Left kidney (tissue), 2 donors: Measurements from ENCODE around the gene TAAR6. TPM values are rescaled to one million over a fixed set of nuclear protein-coding genes. Genes with fewer than 3 reads are reported as not detected.
"Not testable (repeated sequence)": the region's sequence is repeated elsewhere in the genome, so short reads cannot be mapped to it uniquely, and the experiment has no call there.

Experiments
- DNase-seq: peaks from one replicate; pipeline ENCODE4 v3.0.0-alpha.2; 2013
- polyA plus RNA-seq: library from polyadenylated mRNA; unstranded; fragments of 120-200 nt; gene quantifications from one replicate; pipeline ENCODE4 v1.2.1, GENCODE V29; 2013; ENCODE audit not compliant: insufficient read length

Gene TAAR6
- polyA plus RNA-seq, 1 donor = 0.18 TPM

DNA sequence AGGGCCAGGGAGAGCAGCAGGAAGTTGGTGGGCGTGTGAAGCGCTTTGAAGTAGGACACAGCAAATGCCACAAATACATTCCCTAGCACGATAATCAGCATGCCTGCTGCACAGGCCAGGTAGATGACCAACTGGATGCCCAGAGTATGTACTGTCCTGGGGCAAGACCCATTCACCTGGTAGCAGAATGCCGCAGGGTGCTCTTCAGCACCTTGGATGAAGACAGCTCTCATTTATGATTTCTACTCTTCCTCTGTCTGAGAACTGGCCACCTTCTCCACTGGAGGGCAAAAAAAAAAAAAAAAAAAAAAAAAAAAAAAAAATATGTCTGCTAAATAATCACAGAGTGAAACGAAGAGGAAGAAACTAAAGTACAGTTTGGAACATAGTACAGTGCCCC, 19.3 kb downstream of the TAAR6 start, which contains the start of gene TAAR5:
Gene TAAR5 (minus strand): TSS at position 288 of the 400 bp plus-strand sequence. CDS start 55 bp downstream, at position 233.
- no peak for DNase-seq

DNA sequence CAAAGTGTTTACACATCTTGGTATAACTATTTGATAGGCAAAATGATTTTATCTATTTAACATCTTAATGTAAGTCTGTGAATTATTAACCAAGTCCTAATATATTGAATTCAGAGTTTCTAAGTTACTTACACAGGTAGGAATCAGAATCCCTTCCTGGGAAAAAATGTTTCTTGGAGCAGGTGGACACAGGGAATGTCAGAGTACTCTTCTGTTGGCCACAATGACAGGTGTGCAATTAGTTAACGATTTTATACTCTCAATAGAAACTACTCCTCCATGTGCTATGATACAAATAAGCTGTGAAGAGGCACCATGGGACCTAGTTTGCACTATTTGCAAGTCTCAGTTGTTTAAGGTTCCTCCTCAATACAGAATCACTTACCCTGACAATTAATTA, 20.2 kb downstream of the TAAR6 start:
- DNase-seq = no peak

DNA sequence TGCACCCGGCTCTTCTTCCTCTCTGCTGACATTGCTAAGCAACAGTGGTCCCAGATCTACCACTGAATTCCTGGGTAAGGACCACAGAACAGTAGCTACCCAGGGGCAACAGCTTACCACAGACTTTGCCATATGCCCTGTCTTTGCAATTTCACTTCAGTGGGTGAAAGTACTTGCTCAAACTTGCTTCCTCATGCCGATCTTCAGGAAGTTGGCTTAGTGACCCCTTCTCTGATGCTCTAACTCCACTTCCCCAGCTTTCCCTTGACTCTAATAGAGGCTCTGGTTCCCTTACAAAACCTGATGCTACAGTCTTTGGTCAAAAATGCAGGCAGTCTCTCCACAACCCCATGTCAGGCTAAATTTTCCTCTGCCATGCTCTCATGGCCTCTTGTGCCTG, 22.7 kb downstream of the TAAR6 start:
- no peak for DNase-seq

DNA sequence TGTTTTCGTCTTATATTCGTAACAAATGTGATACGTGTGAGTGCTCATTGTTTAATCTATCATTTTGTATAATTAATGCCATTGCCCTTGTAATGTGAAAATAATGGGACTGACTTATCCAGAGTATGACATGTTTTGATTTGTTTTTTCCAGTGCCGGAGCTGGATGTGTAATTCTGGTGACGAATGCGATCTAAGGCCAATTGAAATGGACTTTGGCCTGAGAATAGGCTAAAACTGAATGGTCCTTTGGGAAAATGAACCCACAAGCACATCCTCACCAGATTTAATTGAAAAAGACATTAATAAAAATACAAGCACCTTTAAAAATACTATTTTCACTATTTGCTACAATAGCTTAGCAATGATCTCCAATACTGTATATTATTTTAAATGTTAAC, 26.1 kb downstream of the TAAR6 start:
- no peak for DNase-seq

DNA sequence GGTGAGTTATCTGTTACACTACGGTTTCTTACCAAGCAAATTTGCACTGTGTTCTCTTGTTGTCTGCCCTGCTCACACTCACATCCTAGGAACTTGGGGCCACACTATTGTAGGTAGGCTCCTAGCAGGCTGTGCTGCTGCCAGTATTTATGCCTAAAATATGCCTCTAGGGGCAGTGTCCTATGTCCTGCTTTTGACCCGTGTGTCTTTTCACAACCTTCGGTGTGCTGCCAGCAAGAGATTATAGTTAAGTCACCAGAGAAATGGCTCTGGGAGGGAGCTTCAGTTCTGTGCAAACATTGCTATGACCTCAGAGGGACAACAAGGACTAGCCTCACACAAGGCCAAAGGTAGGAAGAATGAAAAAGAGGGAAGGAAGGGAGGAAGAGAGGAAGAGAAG, 28.4 kb downstream of the TAAR6 start:
- DNase-seq = no peak

DNA sequence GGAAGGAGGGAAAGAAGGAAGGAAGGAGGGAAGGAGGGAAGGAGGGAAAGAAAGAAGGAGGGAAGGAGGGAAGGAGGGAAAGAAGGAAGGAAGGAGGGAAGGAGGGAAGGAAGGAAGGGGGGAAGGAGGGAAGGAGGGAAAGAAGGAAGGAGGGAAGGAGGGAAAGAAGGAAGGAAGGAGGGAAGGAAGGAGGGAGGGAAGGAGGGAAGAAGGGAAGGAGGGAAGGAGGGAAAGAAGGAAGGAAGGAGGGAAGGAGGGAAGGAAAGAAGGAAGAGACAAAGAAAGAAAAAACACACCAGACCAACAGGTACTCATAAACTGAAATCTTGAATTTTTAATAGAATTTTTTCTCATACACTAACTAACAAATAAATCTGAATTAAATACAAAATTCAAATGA, 30.8 kb downstream of the TAAR6 start:
- not testable (repeated sequence) for DNase-seq

DNA sequence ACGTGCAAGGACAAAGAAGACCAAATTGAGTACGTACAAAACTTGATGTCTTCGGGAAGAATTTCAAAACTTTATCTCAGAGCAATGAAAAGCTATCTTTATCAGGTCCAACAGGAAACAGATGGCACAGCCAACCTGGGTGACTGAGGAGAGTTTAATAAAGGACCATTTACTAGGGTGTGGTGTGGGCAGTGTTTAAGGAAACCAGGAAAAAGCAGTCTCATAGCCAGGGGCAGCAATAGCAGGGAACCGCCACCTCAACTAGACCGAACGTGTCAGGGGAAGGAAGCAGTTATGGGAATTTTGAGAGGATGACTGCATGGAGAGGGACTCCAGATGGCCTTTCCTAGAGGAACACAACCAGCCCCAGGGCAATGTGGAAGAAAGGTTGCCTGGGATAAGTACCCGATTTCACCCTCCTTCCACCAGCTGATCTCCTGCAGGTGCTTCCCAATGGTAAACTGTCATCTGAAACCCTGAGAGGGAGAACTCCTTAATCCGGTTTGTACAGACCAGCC, 34.6 kb downstream of the TAAR6 start:
- no peak for DNase-seq

DNA sequence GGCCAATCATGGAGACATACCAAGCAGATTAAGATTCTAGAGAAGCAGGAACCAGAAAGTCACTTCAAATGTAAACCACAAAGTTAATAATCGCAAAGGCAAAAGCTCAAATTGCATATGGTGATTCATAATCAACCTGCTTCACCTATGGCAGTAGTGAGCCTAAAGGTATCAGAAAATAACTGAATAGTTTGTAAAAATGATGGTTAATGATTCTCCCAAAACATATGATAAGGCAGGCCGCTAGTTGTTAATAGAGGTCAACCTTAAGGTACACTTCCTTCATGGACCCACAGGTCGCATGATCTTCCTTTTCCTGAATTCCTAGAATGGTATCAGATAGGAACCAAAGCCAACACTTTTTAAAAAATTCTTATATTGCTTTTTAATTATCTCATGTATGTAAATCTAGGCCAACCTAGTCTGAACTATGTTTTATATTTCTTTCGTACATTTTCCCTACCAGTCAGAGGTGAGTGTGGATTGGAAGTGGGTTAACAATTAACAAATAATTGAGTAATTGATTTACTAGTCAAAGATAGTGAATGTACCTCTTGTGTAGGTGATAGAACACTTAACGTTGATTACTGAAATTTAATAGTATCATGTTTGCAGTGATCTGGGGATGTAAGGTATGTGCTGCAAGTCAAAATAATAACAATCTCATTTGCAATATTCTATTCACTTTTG, 37.6 kb downstream of the TAAR6 start:
- DNase-seq = no peak

DNA sequence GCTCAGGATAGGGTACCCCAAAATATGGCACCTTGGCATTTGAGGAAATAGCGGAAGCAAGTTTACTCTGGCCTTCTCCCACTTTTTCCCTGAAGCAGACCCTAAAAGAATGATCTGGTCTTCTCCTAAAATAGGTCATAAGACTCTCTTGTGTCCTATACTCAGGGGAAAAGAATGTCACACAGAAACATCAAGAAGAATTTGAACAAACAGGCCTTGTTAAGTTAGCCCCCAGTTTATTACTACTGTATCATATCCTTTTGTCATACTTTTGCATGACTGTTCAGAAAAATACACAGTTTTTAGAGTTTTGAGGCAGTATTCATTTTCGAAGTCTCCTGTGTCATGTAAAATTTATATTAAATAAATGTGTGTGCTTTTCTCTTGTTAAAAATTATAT, 41.5 kb downstream of the TAAR6 start:
- DNase-seq = no peak

DNA sequence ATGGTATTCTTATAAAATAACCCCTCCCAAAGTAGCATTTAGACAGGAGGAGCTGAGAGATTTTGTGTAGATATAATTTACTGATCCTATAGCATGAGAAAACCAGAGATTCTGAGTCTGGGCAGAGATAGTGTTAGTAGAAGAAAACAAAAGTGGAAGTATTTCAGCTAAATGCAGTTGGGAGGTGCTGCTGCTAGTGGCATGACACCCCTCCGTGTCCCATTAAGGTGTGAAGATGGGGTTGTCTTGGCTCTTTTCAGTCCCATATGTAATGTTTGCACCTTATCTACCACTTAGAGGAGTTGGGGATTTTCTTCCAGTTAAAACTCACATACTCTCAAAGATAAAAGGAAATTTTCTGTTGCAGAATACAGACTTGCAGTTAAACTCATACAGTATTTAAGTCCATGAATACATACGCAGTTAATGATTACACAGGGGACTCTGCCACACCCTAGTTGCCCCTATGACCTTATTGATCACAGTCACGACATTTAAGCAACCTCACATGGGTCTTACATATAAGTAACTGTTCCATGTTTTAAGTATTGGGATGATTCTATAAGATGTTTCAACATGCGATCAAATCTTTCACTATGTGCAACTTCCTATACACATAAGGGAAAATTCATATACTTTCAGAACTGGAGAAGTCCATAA, 42.5 kb downstream of the TAAR6 start:
- no peak for DNase-seq

DNA sequence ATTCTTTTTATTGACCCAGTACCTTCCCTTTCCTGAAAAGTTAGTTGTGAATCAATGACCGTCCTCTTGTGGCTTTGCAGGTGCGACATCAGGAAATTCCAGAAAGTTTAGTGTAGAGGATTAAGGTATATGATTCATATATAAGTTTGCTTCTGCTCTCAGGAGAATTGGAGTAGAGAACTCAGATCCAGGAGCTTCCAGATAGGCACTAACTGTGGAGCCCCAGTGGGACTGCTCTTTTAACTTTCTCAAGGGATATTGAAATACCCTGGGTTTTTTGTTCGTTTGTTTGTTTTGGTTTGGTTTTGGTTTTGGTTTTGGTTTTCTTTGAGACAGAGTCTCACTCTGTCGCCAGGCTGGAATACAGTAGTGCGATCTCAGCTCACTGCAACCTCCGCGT, 44.4 kb downstream of the TAAR6 start:
- DNase-seq = no peak

DNA sequence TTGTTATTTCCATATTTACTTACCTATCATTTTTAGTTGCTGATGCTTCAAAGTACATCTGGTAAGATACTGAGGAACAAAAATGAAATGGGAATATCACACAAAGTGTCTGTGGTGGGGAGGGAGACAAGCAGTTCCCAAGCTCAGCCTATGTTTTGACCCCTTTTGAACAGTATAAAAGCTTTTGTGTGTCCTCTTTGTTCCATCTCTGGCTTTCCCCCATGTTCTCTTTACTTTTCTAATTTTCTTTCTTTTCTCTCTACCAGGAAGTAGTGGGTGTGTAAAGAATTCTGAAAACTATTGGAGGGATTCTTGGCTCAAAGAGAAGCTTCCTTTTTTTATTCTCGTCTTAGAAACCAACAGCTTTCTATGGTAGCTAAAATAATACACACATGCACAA, 46.6 kb downstream of the TAAR6 start:
- DNase-seq = no peak

Other genes starting within 250 kb of the TAAR6 start
- gene MOXD1, start 168.8 kb upstream of the TAAR6 start, polyA plus RNA-seq = 197 TPM
- gene STX7, start 57.2 kb upstream of the TAAR6 start, polyA plus RNA-seq = 86.6 TPM
- not detected for gene TAAR9, start 32.0 kb upstream of the TAAR6 start, polyA plus RNA-seq
- not detected for gene TAAR8, start 17.6 kb upstream of the TAAR6 start, polyA plus RNA-seq
- gene TAAR5, start 19.4 kb downstream of the TAAR6 start, polyA plus RNA-seq = not detected
- gene TAAR2, start 54.0 kb downstream of the TAAR6 start, polyA plus RNA-seq = not detected
- not detected for gene TAAR1, start 88.9 kb downstream of the TAAR6 start, polyA plus RNA-seq
- 0.23 TPM for gene VNN1, start 143.7 kb downstream of the TAAR6 start, polyA plus RNA-seq
- gene VNN2, start 187.6 kb downstream of the TAAR6 start, polyA plus RNA-seq = 2.4 TPM
- gene SLC18B1, start 228.3 kb downstream of the TAAR6 start, polyA plus RNA-seq = 36.0 TPM
- 1,696 TPM for gene RPS12, start 244.2 kb downstream of the TAAR6 start, polyA plus RNA-seq